Ovary (tissue), 9 donors: Measurements from ENCODE around the gene CEP120. TPM values are rescaled to one million over a fixed set of nuclear protein-coding genes. Genes with fewer than 3 reads are reported as not detected.

Source experiments
- DNase-seq, 5 donors: peaks; one replicate each; pipeline ENCODE4 v3.0.0-alpha.2; 2019 to 2020
- H3K27ac ChIP-seq, 2 donors: fragments of 200-600 bp; one replicate each; pipeline versions ENCODE4 v1.5.1 to v1.8.0; 2019 to 2022
- H3K27me3 ChIP-seq: fragments of 200-600 bp; one replicate; pipeline ENCODE4 v1.8.0; 2022
- H3K36me3 ChIP-seq: fragments of 200-600 bp; sonication (generic); one replicate; pipeline ENCODE4 v1.5.1; 2019
- H3K4me1 ChIP-seq: one replicate; pipeline ENCODE4 v1.8.1; 2013; ENCODE audit warnings: mild to moderate bottlenecking, moderate library complexity; ENCODE audit not compliant: insufficient read depth
- H3K4me3 ChIP-seq: fragments of 200-600 bp; sonication (generic); one replicate; pipeline ENCODE4 v1.5.1; 2017
- H3K9me3 ChIP-seq, 2 donors: fragments of 200-600 bp in 1 of 2; sonication (generic) in 1 of 2; one replicate each; pipeline versions ENCODE4 v1.5.1 to v1.8.1; 2013 to 2019; ENCODE audit warnings: mild to moderate bottlenecking in 1 of 2, moderate library complexity in 1 of 2
- EP300 ChIP-seq: sonication (generic); formaldehyde crosslinking; IDR thresholded peaks from one replicate; pipeline ENCODE4 v1.6.1; 2017; ENCODE audit warnings: antibody characterized with exemption
- POLR2A ChIP-seq: fragments of 450-650 bp; IDR thresholded peaks from one replicate; pipeline ENCODE4 v1.6.1; 2017; ENCODE audit warnings: antibody characterized with exemption, mild to moderate bottlenecking, moderate library complexity
- WGBS, 3 donors: extraction: QIAGEN DNeasy Blood & Tissue Kit in 1 of 3; methylation state at CpG; one replicate each; pipeline versions ENCODE4 v1.1.5 to v1.1.7; 2013 to 2017; 5-methylcytosine and 5-hydroxymethylcytosine counted together
- intact Hi-C, 4 donors: fragments of 100-400 bp; cut with DNase I; formaldehyde crosslinking; loops; one replicate each; pipeline versions ENCODE4 v1.11.0 to v1.15.1; 2022 to 2023
- polyA plus RNA-seq, 2 donors: library from polyadenylated mRNA; stranded (reverse); fragments of 200-250 nt in 1 of 2; fragments of 350-450 nt in 1 of 2; fragmentation: Illumina TruSeq in 1 of 2; extraction: RNeasy Lipid Tissue Mini Kit (QIAGEN cat#74804) in 1 of 2; gene quantifications; one replicate each; pipeline ENCODE4 v1.2.3, GENCODE V29; 2013 to 2014
- total RNA-seq, 7 donors: library from RNA; depleted of rRNA in 2 of 7; stranded (reverse); fragments of >200 nt in 2 of 7; fragmentation: NEBNext Ultra II Directional in 3 of 7; extraction: Animal tissue kit (Norgen Biotek cat#: 25700) in 3 of 7; gene quantifications; one replicate each; pipeline versions ENCODE4 v1.1.0 to v1.2.4, GENCODE V29; 2016 to 2023
- TF ChIP-seq, protein P1 (sequence below), 3 donors: fragments of 450-650 bp in 2 of 3; fragments of 200-600 bp in 1 of 3; IDR thresholded peaks; one replicate each; pipeline versions ENCODE4 v1.5.1 to v1.8.0; 2016 to 2022; ENCODE audit warnings: antibody characterized with exemption in 3 of 3, mild to moderate bottlenecking in 1 of 3
- donor health status: DM: no; HTN: no; CAD: no; lungs with moderate emphysema.
- donor health status: DM: no; HTN: no; CAD: no.
- donor health status: Bipolar disorder and iron deficiency.
- donor health status: DM: yes; HTN: yes; CAD: no.
- donor health status: DM: no; HTN: no; CAD: no.
- donor health status: DM: yes; HTN: yes; CAD: no.

CEP120 gene
- total and polyA plus RNA-seq, 9 donors, result 15.3 to 33.0 (median 28.9) TPM

- H3K9me3 ChIP-seq, result no peaks in the 10 kb centered on the region
- H3K36me3 ChIP-seq, result no peaks in the 10 kb centered on the region
- WGBS, 3 donors, result 80 to 93% (median 88%) methylated on average over 2 of the region's 2 CpGs
- H3K4me1 ChIP-seq, result no peaks in the 10 kb centered on the region
- H3K27me3 ChIP-seq, result no peaks in the 10 kb centered on the region
- H3K27ac ChIP-seq, result no peak overlapping the region
- intact Hi-C loops, result no loop called here
- no peak overlapping the region for H3K4me3 ChIP-seq
- no peak for DNase-seq
- TF ChIP-seq EP300 (no peak), POLR2A (no peak)
- TF ChIP-seq, protein P1, sequence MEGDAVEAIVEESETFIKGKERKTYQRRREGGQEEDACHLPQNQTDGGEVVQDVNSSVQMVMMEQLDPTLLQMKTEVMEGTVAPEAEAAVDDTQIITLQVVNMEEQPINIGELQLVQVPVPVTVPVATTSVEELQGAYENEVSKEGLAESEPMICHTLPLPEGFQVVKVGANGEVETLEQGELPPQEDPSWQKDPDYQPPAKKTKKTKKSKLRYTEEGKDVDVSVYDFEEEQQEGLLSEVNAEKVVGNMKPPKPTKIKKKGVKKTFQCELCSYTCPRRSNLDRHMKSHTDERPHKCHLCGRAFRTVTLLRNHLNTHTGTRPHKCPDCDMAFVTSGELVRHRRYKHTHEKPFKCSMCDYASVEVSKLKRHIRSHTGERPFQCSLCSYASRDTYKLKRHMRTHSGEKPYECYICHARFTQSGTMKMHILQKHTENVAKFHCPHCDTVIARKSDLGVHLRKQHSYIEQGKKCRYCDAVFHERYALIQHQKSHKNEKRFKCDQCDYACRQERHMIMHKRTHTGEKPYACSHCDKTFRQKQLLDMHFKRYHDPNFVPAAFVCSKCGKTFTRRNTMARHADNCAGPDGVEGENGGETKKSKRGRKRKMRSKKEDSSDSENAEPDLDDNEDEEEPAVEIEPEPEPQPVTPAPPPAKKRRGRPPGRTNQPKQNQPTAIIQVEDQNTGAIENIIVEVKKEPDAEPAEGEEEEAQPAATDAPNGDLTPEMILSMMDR (IDR thresholded peaks at IDR 0.05), result no peak
These were observed 6.8 kb upstream of the CEP120 start for GRCh38 chr5:123429993-123430392.

GRCh38 chr5:123429221-123429954 lies 6.2 kb upstream of the CEP120 start:
- no peaks in the 10 kb centered on the region for H3K36me3 ChIP-seq
- H3K4me1 ChIP-seq, result no peaks in the 10 kb centered on the region
- no peaks in the 10 kb centered on the region for H3K27me3 ChIP-seq
- TF ChIP-seq POLR2A (no peak), EP300 (no peak)
- TF ChIP-seq, protein P1 (IDR thresholded peaks at IDR 0.05), result no peak
- no peak overlapping the region for H3K27ac ChIP-seq
- intact Hi-C loops, result no loop called here
- DNase-seq, result no peak
- 86 to 89% (median 86%) methylated on average over 3 of the region's 3 CpGs for WGBS, 3 donors
- no peak overlapping the region for H3K4me3 ChIP-seq
- no peaks in the 10 kb centered on the region for H3K9me3 ChIP-seq

GRCh38 chr5:123428521-123429220 lies 5.5 kb upstream of the CEP120 start:
- H3K4me1 ChIP-seq, result no peaks in the 10 kb centered on the region
- WGBS, 3 donors, result 89 to 91% (median 90%) methylated on average over 3 of the region's 3 CpGs
- intact Hi-C loops, result no loop called here
- no peak overlapping the region for H3K27ac ChIP-seq
- H3K9me3 ChIP-seq, result no peaks in the 10 kb centered on the region
- DNase-seq, result no peak
- H3K36me3 ChIP-seq, result no peaks in the 10 kb centered on the region
- H3K4me3 ChIP-seq, result no peak overlapping the region
- no peaks in the 10 kb centered on the region for H3K27me3 ChIP-seq
- TF ChIP-seq, protein P1 (IDR thresholded peaks at IDR 0.05), result no peak
- TF ChIP-seq POLR2A, result no peak
- no peak for TF ChIP-seq EP300

- Histone ChIP-seq H3K4me1 (no peaks in the 10 kb centered on the region), H3K9me3 (no peaks in the 10 kb centered on the region), H3K27ac (no peak overlapping the region), H3K27me3 (no peaks in the 10 kb centered on the region), H3K36me3 (no peaks in the 10 kb centered on the region), H3K4me3 (no peak overlapping the region)
- intact Hi-C loops, result no loop called here
- DNase-seq, result no peak
- TF ChIP-seq, protein P1 (IDR thresholded peaks at IDR 0.05), result no peak
- TF ChIP-seq POLR2A, result no peak
- TF ChIP-seq EP300, result no peak
- WGBS, 3 donors, result 89 to 91% (median 89%) methylated on average over 2 of the region's 2 CpGs
These were observed 4.1 kb upstream of the CEP120 start for GRCh38 chr5:123427281-123427680.
